ENCODE results near the gene DNAJC18.

The DNAJC18 gene

GRCh38 chr5:139386050-139386438, 53.3 kb downstream of the DNAJC18 start:
- peak in 1 of 2 donors; percentile 26 for DNase-seq

GRCh38 chr5:139385061-139386049, 54.0 kb downstream of the DNAJC18 start:
- DNase-seq: peak; percentile 27 to 47

GRCh38 chr5:139384591-139385051, 54.7 kb downstream of the DNAJC18 start:
- no peak for DNase-seq

- no peak for DNase-seq
Measured at GRCh38 chr5:139383993-139384590, 55.2 kb downstream of the DNAJC18 start.

GRCh38 chr5:139383275-139383992, 55.9 kb downstream of the DNAJC18 start, which contains the start of gene SLC23A1:
Gene SLC23A1, minus strand, starts transcription at chr5:139383297. Its CDS starts 44 bp downstream, at chr5:139383253.
- DNase-seq: no peak

- DNase-seq: no peak
Measured at GRCh38 chr5:139382807-139383206, 56.5 kb downstream of the DNAJC18 start.

GRCh38 chr5:139381837-139382761, 57.2 kb downstream of the DNAJC18 start:
- no peak for DNase-seq

GRCh38 chr5:139379626-139380449, 59.5 kb downstream of the DNAJC18 start:
- DNase-seq: no peak

GRCh38 chr5:139378941-139379361, 60.4 kb downstream of the DNAJC18 start:
- DNase-seq: no peak

- DNase-seq: no peak
Measured at GRCh38 chr5:139378101-139378825, 61.1 kb downstream of the DNAJC18 start.

GRCh38 chr5:139377226-139377625, 62.1 kb downstream of the DNAJC18 start:
- DNase-seq: no peak

- DNase-seq: no peak
Measured at GRCh38 chr5:139376364-139376763, 63.0 kb downstream of the DNAJC18 start.

GRCh38 chr5:139374909-139375308, 64.4 kb downstream of the DNAJC18 start:
- no peak for DNase-seq

GRCh38 chr5:139371482-139372435, 67.6 kb downstream of the DNAJC18 start:
- DNase-seq: peak in 1 of 2 donors; percentile 23

GRCh38 chr5:139369181-139369580, 70.1 kb downstream of the DNAJC18 start:
- DNase-seq: no peak

- no peak for DNase-seq
Measured at GRCh38 chr5:139368613-139369012, 70.7 kb downstream of the DNAJC18 start.

GRCh38 chr5:139364466-139364865, 74.9 kb downstream of the DNAJC18 start:
- no peak for DNase-seq

GRCh38 chr5:139363937-139364336, 75.4 kb downstream of the DNAJC18 start:
- no peak for DNase-seq
